SK-N-MC (cell line): ENCODE results near the gene PHB1.

Experiments
- EZH2 ChIP-seq: fragments of 200-600 bp; sonication (generic); IDR thresholded peaks from one replicate; pipeline ENCODE4 v1.6.1; 2017; ENCODE audit warnings: antibody characterized with exemption
- FOXP2 ChIP-seq: optimal IDR thresholded peaks from 2 replicates; pipeline ENCODE3; 2011; ENCODE audit warnings: mild to moderate bottlenecking, moderate library complexity; ENCODE audit not compliant: insufficient read depth; ENCODE audit errors: extremely low read length, control extremely low read depth
- POLR2AphosphoS5 ChIP-seq: IDR thresholded peaks from 2 replicates; pipeline ENCODE4 v1.6.1; 2012; ENCODE audit warnings: mild to moderate bottlenecking, low read depth, low read length, borderline replicate concordance

DNA sequence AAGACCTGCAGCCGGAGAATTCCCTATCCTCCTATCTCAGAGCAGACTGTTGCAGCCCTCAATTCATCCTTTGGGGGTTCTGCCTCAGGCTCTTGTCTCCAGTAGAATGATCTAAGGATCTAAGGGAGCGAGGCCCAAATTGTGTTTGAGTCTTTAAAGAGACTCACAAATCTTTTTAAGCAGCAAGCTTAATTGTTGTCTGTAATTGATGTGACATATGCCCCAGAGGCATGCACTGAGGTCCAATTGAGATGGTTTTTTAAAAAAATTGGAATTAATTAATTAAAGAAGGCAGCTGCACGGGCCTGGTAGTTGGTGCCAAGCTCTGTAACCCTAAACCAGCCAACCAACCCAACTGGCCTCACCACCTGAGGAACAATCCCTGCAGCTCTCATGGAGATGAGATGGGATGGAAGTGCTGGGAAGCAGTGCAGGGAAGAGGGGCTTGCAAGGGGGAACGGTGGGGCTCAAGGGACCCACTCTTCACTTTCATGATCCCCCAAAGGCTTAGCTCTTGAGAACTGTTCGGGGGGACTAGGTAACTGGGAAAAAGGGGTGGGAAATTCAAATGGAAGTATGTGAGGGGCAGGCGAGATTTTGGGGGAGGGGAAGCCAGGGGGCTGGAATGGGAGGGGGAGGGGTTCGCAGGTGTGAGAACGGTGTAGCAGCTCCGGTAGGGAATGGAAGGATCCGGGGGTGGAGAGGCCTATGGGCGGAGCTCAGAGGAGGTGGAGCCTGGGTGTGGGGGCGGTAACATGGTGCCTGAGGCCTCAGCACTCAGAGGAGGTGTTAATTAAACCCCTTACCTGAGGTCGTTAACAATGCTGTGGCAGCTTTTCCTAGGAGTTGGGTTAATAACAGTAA, 43.5 kb downstream of the PHB1 start:
- TF ChIP-seq POLR2AphosphoS5 (no peak), EZH2 (no peak), FOXP2 (no peak)
